ENCODE measurements around the gene STAG2. TPM values are rescaled to one million over a fixed set of nuclear protein-coding genes. Genes with fewer than 3 reads are reported as not detected.
A peak's percentile ranks its signal among the peaks of the same experiment; 100 is the strongest.

Gene STAG2
- total RNA-seq, 1 donor from 2014 or later: 90.8 TPM

- no peak for TF ChIP-seq CTCF (IDR thresholded peaks at IDR 0.05; ENCODE audit: insufficient read depth, low read length, severe bottlenecking)
- DNase-seq (ENCODE audit: low read depth): no peak
- FAIRE-seq: no peak
- Histone ChIP-seq H3K36me3 (ENCODE audit: control insufficient read depth, insufficient read depth, low read length) (no peaks in the 10 kb centered on the region), H3K4me3 (ENCODE audit: low read depth, low read length) (no peak overlapping the region), H3K27me3 (ENCODE audit: control insufficient read depth, insufficient read depth, low read length) (no peaks in the 10 kb centered on the region)
Observed at GRCh38 chrX:124005228-124005627, 43.7 kb downstream of the STAG2 start.

GRCh38 chrX:124010157-124010556, 48.7 kb downstream of the STAG2 start:
- peak; percentile 47 for DNase-seq (ENCODE audit: low read depth)
- Histone ChIP-seq H3K36me3 (ENCODE audit: control insufficient read depth, insufficient read depth, low read length) (no peaks in the 10 kb centered on the region), H3K27me3 (ENCODE audit: control insufficient read depth, insufficient read depth, low read length) (no peaks in the 10 kb centered on the region), H3K4me3 (ENCODE audit: low read depth, low read length) (no peak overlapping the region)
- no peak for TF ChIP-seq CTCF (IDR thresholded peaks at IDR 0.05; ENCODE audit: insufficient read depth, low read length, severe bottlenecking)
- no peak for FAIRE-seq

GRCh38 chrX:124010566-124010965, 49.1 kb downstream of the STAG2 start:
- no peaks in the 10 kb centered on the region for H3K36me3 ChIP-seq (ENCODE audit: control insufficient read depth, insufficient read depth, low read length)
- no peak for FAIRE-seq
- no peak for DNase-seq (ENCODE audit: low read depth)
- no peaks in the 10 kb centered on the region for H3K27me3 ChIP-seq (ENCODE audit: control insufficient read depth, insufficient read depth, low read length)
- H3K4me3 ChIP-seq (ENCODE audit: low read depth, low read length): no peak overlapping the region
- TF ChIP-seq CTCF (IDR thresholded peaks at IDR 0.05; ENCODE audit: insufficient read depth, low read length, severe bottlenecking): no peak

- DNase-seq (ENCODE audit: low read depth) (no peak), FAIRE-seq (no peak)
- Histone ChIP-seq H3K4me3 (ENCODE audit: low read depth, low read length) (no peak overlapping the region), H3K36me3 (ENCODE audit: control insufficient read depth, insufficient read depth, low read length) (no peaks in the 10 kb centered on the region), H3K27me3 (ENCODE audit: control insufficient read depth, insufficient read depth, low read length) (no peaks in the 10 kb centered on the region)
- no peak for TF ChIP-seq CTCF (IDR thresholded peaks at IDR 0.05; ENCODE audit: insufficient read depth, low read length, severe bottlenecking)
Observed at GRCh38 chrX:124015721-124016120, 54.2 kb downstream of the STAG2 start.

GRCh38 chrX:124016825-124017224, 55.3 kb downstream of the STAG2 start:
- Histone ChIP-seq H3K4me3 (ENCODE audit: low read depth, low read length) (no peak overlapping the region), H3K27me3 (ENCODE audit: control insufficient read depth, insufficient read depth, low read length) (no peaks in the 10 kb centered on the region), H3K36me3 (ENCODE audit: control insufficient read depth, insufficient read depth, low read length) (no peaks in the 10 kb centered on the region)
- no peak for FAIRE-seq
- DNase-seq (ENCODE audit: low read depth): no peak
- no peak for TF ChIP-seq CTCF (IDR thresholded peaks at IDR 0.05; ENCODE audit: insufficient read depth, low read length, severe bottlenecking)

- no peaks in the 10 kb centered on the region for H3K27me3 ChIP-seq (ENCODE audit: control insufficient read depth, insufficient read depth, low read length)
- H3K36me3 ChIP-seq (ENCODE audit: control insufficient read depth, insufficient read depth, low read length): no peaks in the 10 kb centered on the region
- FAIRE-seq: no peak
- DNase-seq (ENCODE audit: low read depth): no peak
- no peak for TF ChIP-seq CTCF (IDR thresholded peaks at IDR 0.05; ENCODE audit: insufficient read depth, low read length, severe bottlenecking)
- no peak overlapping the region for H3K4me3 ChIP-seq (ENCODE audit: low read depth, low read length)
Observed at GRCh38 chrX:124018023-124018422, 56.5 kb downstream of the STAG2 start.

All from bronchial epithelial cell (primary cell).